OCI-LY1 (cell line): ENCODE measurements around the gene SMC3.
"Not testable (repeated sequence)": the region's sequence is repeated elsewhere in the genome, so short reads cannot be mapped to it uniquely, and the experiment has no call there.

Experiments used
- H2AFZ ChIP-seq: fragments of 200-600 bp; sonication (generic), shearing (Covaris generic); 2 replicates; pipeline ENCODE4 v1.6.0; 2014; ENCODE audit warnings: antibody characterized with exemption, mild to moderate bottlenecking, low read length
- H3F3A ChIP-seq: fragments of 200-600 bp; sonication (generic), shearing (Covaris generic); 2 replicates; pipeline ENCODE4 v1.6.0; 2014; ENCODE audit warnings: mild to moderate bottlenecking, antibody characterized with exemption, low read length, moderate library complexity; ENCODE audit not compliant: insufficient read depth
- H3K27ac ChIP-seq: fragments of 200-600 bp; sonication (generic); 2 replicates; pipeline ENCODE4 v1.5.1; 2014; ENCODE audit warnings: low read length, mixed run types, mild to moderate bottlenecking, low read depth; ENCODE audit not compliant: poor library complexity, severe bottlenecking
- H3K27me3 ChIP-seq: fragments of 200-600 bp; sonication (generic); 2 replicates; pipeline ENCODE4 v1.6.0; 2014; ENCODE audit warnings: antibody characterized with exemption, mild to moderate bottlenecking, low read length, moderate library complexity; ENCODE audit not compliant: insufficient read depth
- H3K36me3 ChIP-seq: fragments of 200-600 bp; sonication (generic); 2 replicates; pipeline ENCODE4 v1.6.1; 2014; ENCODE audit warnings: mild to moderate bottlenecking, antibody characterized with exemption, low read length, moderate library complexity, mixed read lengths; ENCODE audit not compliant: insufficient read depth
- H3K4me1 ChIP-seq: fragments of 200-600 bp; sonication (generic); 2 replicates; pipeline ENCODE4 v1.5.1; 2014; ENCODE audit warnings: mild to moderate bottlenecking, low read length, moderate library complexity; ENCODE audit not compliant: insufficient read depth, severe bottlenecking
- H3K4me2 ChIP-seq: fragments of 200-600 bp; sonication (generic), shearing (Covaris generic); 2 replicates; pipeline ENCODE4 v1.6.1; 2014; ENCODE audit warnings: low read length
- H3K4me3 ChIP-seq: fragments of 200-600 bp; sonication (generic); 2 replicates; pipeline ENCODE4 v1.5.1; 2014; ENCODE audit warnings: low read length, low read depth, mild to moderate bottlenecking, mixed read lengths; ENCODE audit not compliant: poor library complexity, severe bottlenecking
- H3K79me2 ChIP-seq: fragments of 200-600 bp; shearing (Covaris generic); 2 replicates; pipeline ENCODE4 v1.6.1; 2016; ENCODE audit warnings: mixed run types, low read length, mixed read lengths; ENCODE audit not compliant: insufficient read depth
- H3K9ac ChIP-seq: fragments of 200-600 bp; sonication (generic), shearing (Covaris generic); 2 replicates; pipeline ENCODE4 v1.6.1; 2014; ENCODE audit warnings: mild to moderate bottlenecking, low read length, mixed read lengths
- H3K9me2 ChIP-seq: fragments of 200-600 bp; sonication (generic), shearing (Covaris generic); 2 replicates; pipeline ENCODE4 v1.6.1; 2014; ENCODE audit warnings: low read depth, mild to moderate bottlenecking, low read length, mixed read lengths
- H3K9me3 ChIP-seq: fragments of 200-600 bp; shearing (Covaris generic); 2 replicates; pipeline ENCODE4 v1.6.1; 2014; ENCODE audit warnings: low read length, mixed read lengths
- H4K20me1 ChIP-seq: fragments of 200-600 bp; sonication (generic), shearing (Covaris generic); 2 replicates; pipeline ENCODE4 v1.6.0; 2016; ENCODE audit warnings: mild to moderate bottlenecking, low read length; ENCODE audit not compliant: insufficient read depth
- CTCF ChIP-seq: fragments of 200-600 bp; sonication (generic), shearing (Covaris generic); IDR thresholded peaks from 2 replicates; pipeline ENCODE4 v1.5.1; 2017; ENCODE audit warnings: mild to moderate bottlenecking, antibody characterized with exemption, low read length, moderate library complexity, mixed read lengths
- EZH2 ChIP-seq: fragments of 200-600 bp; sonication (generic), shearing (Covaris generic); IDR thresholded peaks from 2 replicates; pipeline ENCODE4 v1.8.0; 2017; ENCODE audit warnings: borderline replicate concordance, mixed run types, mild to moderate bottlenecking, antibody characterized with exemption, low read length, moderate library complexity, mixed read lengths

SMC3 gene

GRCh38 chr10:110618230-110618610 lies 50.7 kb downstream of the SMC3 start:
- Histone ChIP-seq H3K4me2 (peak overlapping the region; percentile 74), H3K4me1 (peaks cover 62% of the 10 kb centered on the region), H3F3A (no peaks in the 10 kb centered on the region), H3K9me2 (no peaks in the 10 kb centered on the region), H2AFZ (no peak overlapping the region), H3K79me2 (no peaks in the 10 kb centered on the region), H3K36me3 (no peaks in the 10 kb centered on the region), H3K27ac (peak overlapping the region; percentile 95), H3K9ac (peak overlapping the region; percentile 74), H4K20me1 (no peaks in the 10 kb centered on the region), H3K27me3 (no peaks in the 10 kb centered on the region), H3K4me3 (peak overlapping the region; percentile 56), H3K9me3 (no peaks in the 10 kb centered on the region)
- TF ChIP-seq EZH2 (no peak), CTCF (no peak)

GRCh38 chr10:110619514-110620397 lies 52.3 kb downstream of the SMC3 start:
- Histone ChIP-seq H4K20me1 (no peaks in the 10 kb centered on the region), H2AFZ (no peak overlapping the region), H3K79me2 (no peaks in the 10 kb centered on the region), H3F3A (no peaks in the 10 kb centered on the region), H3K9ac (peak overlapping the region; percentile 74; the same call in 1 of the 2 replicates), H3K27me3 (no peaks in the 10 kb centered on the region), H3K4me3 (peak overlapping the region; percentile 56), H3K9me3 (no peaks in the 10 kb centered on the region), H3K9me2 (no peaks in the 10 kb centered on the region), H3K36me3 (no peaks in the 10 kb centered on the region), H3K4me1 (peaks cover 47% of the 10 kb centered on the region), H3K4me2 (peak overlapping the region; percentile 74; the same call in 1 of the 2 replicates), H3K27ac (peak overlapping the region; percentile 95)
- TF ChIP-seq EZH2: no peak
- no peak for TF ChIP-seq CTCF

- H3K27me3 ChIP-seq: no peaks in the 10 kb centered on the region
- no peak overlapping the region for H3K4me2 ChIP-seq
- H2AFZ ChIP-seq: no peak overlapping the region
- no peaks in the 10 kb centered on the region for H3K9me3 ChIP-seq
- TF ChIP-seq CTCF (no peak), EZH2 (no peak)
- H3K4me3 ChIP-seq: no peak overlapping the region
- H3K9ac ChIP-seq: no peak overlapping the region; the same call in 1 of the 2 replicates
- H4K20me1 ChIP-seq: no peaks in the 10 kb centered on the region
- peak overlapping the region; percentile 95 for H3K27ac ChIP-seq
- H3K79me2 ChIP-seq: no peaks in the 10 kb centered on the region
- H3K9me2 ChIP-seq: no peaks in the 10 kb centered on the region
- H3K4me1 ChIP-seq: peaks cover 41% of the 10 kb centered on the region
- H3F3A ChIP-seq: no peaks in the 10 kb centered on the region
- H3K36me3 ChIP-seq: no peaks in the 10 kb centered on the region
Measured at GRCh38 chr10:110620398-110620719, 52.9 kb downstream of the SMC3 start.

GRCh38 chr10:110623316-110623715 lies 55.8 kb downstream of the SMC3 start:
- not testable (repeated sequence) for H3K27me3 ChIP-seq, H3F3A ChIP-seq, H3K36me3 ChIP-seq, H3K9ac ChIP-seq, H3K4me3 ChIP-seq, H3K4me2 ChIP-seq, H3K79me2 ChIP-seq, H3K27ac ChIP-seq, H3K9me2 ChIP-seq, H2AFZ ChIP-seq, H4K20me1 ChIP-seq, H3K9me3 ChIP-seq
- peaks cover 25% of the 10 kb centered on the region for H3K4me1 ChIP-seq
